H1 (cell line): ENCODE results near the gene CCNK. TPM values are rescaled to one million over a fixed set of nuclear protein-coding genes. Genes with fewer than 3 reads are reported as not detected.

Source experiments
- RBBP5 ChIP-seq: IDR thresholded peaks from 2 replicates; pipeline ENCODE4 v1.7.1; 2012; ENCODE audit warnings: low read depth, mild to moderate bottlenecking, inconsistent platforms, low read length, moderate library complexity, borderline replicate concordance
- polyA plus RNA-seq, 7 experiments: library from polyadenylated mRNA; depleted of rRNA in 3 of 7; stranded (reverse) in 5 of 7; unstranded in 2 of 7; fragments of >200 nt in 5 of 7; fragments of 200-250 nt in 2 of 7; gene quantifications; 1 replicate in 5 of 7; 2 replicates in 1 of 7; 4 replicates in 1 of 7; pipeline versions ENCODE4 v1.2.1 to v1.2.3, GENCODE V29; 2011 to 2013; ENCODE audit warnings: missing spikeins in 2 of 7, mixed read lengths in 2 of 7
- total RNA-seq: library from RNA; stranded (reverse); fragmentation: NEBNext Ultra II Directional; extraction: Animal tissue kit (Norgen Biotek cat#: 25700); gene quantifications from 2 replicates; pipeline ENCODE4 v1.2.1, GENCODE V29; 2021

The CCNK gene
- total and polyA plus RNA-seq, 2 of the 8 experiments (the other 6 are each of a cell fraction or from before 2014, with no cell fraction given) = 10.7 to 82.7 TPM

- TF ChIP-seq RBBP5 = no peak
Observed at GRCh38 chr14:99515301-99516155, 34.3 kb downstream of the CCNK start (continued).
